Activated T-cell treated with anti-CD3 and anti-CD28 coated beads, Interleukin-2, amount 50 U/mL, for 4 hours (primary cell): ENCODE results near the gene RAX2. TPM values are rescaled to one million over a fixed set of nuclear protein-coding genes. Genes with fewer than 3 reads are reported as not detected.
"Not testable (repeated sequence)": the region's sequence is repeated elsewhere in the genome, so short reads cannot be mapped to it uniquely, and the experiment has no call there.

Experiments
- ATAC-seq, 2 donors: fragments of 200-7000 bp; cut with Tn5 transposase; one replicate each; pipeline ENCODE4 v1.10.0; 2021
- DNase-seq: peaks from one replicate; pipeline ENCODE4 v3.0.0-alpha.2; 2020
- H3K27me3 Mint-ChIP-seq: one replicate; pipeline ENCODE4 v1.8.0; 2021; ENCODE audit warnings: low read depth, mixed read lengths
- H3K36me3 Mint-ChIP-seq: one replicate; pipeline ENCODE4 v1.8.0; 2022; ENCODE audit warnings: mixed read lengths; ENCODE audit not compliant: insufficient read depth
- H3K4me1 Mint-ChIP-seq: one replicate; pipeline ENCODE4 v1.8.0; 2021; ENCODE audit warnings: low read depth, mixed read lengths
- H3K4me3 Mint-ChIP-seq: one replicate; pipeline ENCODE4 v1.8.0; 2021; ENCODE audit warnings: mild to moderate bottlenecking, moderate library complexity, mixed read lengths
- H3K9me3 Mint-ChIP-seq: one replicate; pipeline ENCODE4 v1.8.0; 2021; ENCODE audit warnings: mixed read lengths
- total RNA-seq, 3 donors: library from RNA; stranded (reverse); gene quantifications; one replicate each; pipeline ENCODE4 v1.2.1, GENCODE V29; 2021

RAX2 gene
- total RNA-seq, 3 donors from 2014 or later: not detected

DNA sequence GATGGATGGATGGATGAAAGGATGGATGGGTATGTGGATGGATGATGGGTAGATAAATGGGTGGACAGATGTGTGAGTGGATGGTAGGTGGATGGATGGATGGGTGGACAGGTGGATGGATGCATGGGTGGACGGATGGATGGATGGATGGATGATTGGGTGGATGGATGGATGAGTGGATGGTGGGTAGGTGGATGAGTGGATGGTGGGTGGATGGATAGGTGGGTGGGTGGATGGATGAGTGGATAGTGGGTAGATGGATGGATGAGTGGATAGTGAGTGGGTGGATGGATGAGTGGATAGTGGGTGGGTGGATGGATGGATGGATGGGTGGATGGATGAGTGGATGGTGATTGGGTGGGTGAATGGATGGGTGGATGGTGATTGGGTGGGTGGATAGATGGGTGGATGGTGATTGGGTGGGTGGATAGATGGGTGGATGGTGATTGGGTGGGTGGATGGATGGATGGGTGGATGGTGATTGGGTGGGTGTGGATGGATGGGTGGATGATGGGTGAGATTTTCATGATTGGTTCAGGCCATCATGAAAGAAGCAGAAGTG lies 4.5 kb upstream of the RAX2 start:
- ATAC-seq: no peak

GRCh38 chr19:3775831-3776230 lies 3.8 kb upstream of the RAX2 start:
- H3K4me3 Mint-ChIP-seq: no peak overlapping the region
- H3K27me3 Mint-ChIP-seq: no peaks in the 10 kb centered on the region
- no peaks in the 10 kb centered on the region for H3K4me1 Mint-ChIP-seq
- ATAC-seq (no peak), DNase-seq (no peak)
- no peaks in the 10 kb centered on the region for H3K36me3 Mint-ChIP-seq
- no peaks in the 10 kb centered on the region for H3K9me3 Mint-ChIP-seq

More for the DNA sequence above, 4.5 kb upstream of the RAX2 start:
- DNase-seq: no peak
- Mint-ChIP-seq H3K4me1 (no peaks in the 10 kb centered on the region), H3K27me3 (no peaks in the 10 kb centered on the region), H3K9me3 (peaks cover 3% of the 10 kb centered on the region), H3K4me3 (no peak overlapping the region), H3K36me3 (no peaks in the 10 kb centered on the region)

- Mint-ChIP-seq H3K4me1 (no peaks in the 10 kb centered on the region), H3K4me3 (no peak overlapping the region), H3K27me3 (no peaks in the 10 kb centered on the region), H3K9me3 (no peaks in the 10 kb centered on the region), H3K36me3 (no peaks in the 10 kb centered on the region)
- DNase-seq (no peak), ATAC-seq (no peak)
Measured at GRCh38 chr19:3775374-3775711, 3.3 kb upstream of the RAX2 start.

DNA sequence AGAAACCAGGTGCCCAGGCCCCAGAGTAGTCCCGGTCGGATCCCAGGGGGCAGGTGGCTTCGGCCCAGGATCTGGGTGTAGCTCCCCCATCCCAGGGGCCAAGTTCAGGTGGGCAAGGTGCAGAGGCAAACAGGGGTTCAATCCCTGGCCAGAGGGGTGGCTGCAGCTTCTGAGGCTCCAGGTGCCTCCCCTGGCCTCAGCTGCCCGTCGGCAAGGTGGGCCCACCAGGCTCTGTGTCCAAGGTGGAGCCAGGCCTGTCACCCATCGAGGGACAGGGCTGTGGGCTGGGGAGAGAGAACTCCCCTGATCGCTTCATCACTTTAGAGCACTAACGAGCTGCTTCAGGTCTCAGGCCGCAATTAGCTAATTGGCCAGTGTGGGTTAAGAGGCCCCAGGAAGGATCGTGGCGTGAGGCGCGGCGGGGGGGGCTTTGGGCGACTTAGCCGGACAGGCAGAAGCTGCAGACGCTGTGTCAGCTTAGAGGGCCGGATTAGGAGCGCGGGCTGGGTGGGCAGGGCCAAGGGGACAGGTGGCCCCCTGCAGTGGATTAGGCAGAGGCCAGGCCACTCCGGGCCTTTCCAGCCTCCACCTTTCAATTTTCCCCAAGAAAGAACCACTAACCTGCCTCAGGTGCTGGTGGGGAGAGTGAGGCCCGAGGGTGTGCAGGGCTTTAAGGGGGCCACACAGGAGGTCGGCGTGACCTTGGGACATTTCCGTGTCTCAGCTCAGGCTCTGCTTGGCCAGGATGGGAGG lies 2.8 kb upstream of the RAX2 start:
- Mint-ChIP-seq H3K9me3 (no peaks in the 10 kb centered on the region), H3K36me3 (no peaks in the 10 kb centered on the region), H3K4me1 (no peaks in the 10 kb centered on the region), H3K4me3 (no peak overlapping the region), H3K27me3 (no peaks in the 10 kb centered on the region)
- no peak for ATAC-seq
- no peak for DNase-seq

GRCh38 chr19:3773814-3774515 lies 1.9 kb upstream of the RAX2 start:
- Mint-ChIP-seq H3K36me3 (peaks cover 1% of the 10 kb centered on the region), H3K27me3 (no peaks in the 10 kb centered on the region), H3K4me3 (no peak overlapping the region), H3K4me1 (no peaks in the 10 kb centered on the region), H3K9me3 (no peaks in the 10 kb centered on the region)
- DNase-seq: no peak
- no peak for ATAC-seq

DNA sequence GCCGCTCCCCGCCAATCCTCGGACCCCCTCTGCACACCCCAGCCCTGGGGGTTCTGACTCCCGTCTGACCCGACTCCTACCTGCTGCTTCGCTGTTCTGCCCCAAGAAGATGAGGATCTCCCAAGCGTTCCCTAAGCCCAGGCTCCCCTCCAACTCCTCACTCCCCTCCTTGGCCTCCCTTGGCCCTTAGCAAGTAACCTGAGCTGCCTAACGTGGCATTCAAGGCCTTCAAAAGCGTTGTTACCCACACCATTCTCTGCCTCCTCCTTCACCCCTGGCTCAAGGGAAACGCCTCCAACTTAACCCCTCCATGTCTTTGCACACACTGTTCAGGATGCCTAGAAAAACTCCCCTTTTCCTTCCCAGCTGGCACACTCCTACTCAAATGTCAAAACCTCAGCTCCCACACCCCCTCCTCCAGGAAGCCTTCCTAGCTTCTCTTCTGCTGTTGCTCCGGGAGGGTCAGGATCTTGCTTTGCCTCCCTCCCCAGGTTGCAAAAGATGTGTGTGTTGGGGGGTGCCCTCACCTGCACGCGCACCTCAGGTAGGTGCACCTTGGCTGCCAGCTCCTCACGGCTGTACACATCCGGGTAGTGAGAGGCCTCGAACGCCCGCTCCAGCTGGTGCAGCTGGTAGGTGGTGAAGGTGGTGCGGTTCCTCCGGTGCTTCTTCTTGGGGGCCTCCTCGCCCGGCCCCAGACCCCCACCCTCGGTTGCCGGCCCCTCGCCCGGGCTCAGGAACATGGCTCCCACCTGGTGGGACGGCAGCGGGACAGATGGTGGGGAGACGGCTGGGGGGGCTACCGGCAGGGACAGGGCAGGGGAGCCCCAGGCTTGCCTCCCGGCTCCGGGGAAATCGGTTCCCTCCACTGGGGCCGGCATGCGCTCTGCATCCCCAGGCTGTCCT lies 775 bp downstream of the RAX2 start:
- Mint-ChIP-seq H3K4me1 (peaks cover 6% of the 10 kb centered on the region), H3K36me3 (peaks cover 9% of the 10 kb centered on the region)

DNA sequence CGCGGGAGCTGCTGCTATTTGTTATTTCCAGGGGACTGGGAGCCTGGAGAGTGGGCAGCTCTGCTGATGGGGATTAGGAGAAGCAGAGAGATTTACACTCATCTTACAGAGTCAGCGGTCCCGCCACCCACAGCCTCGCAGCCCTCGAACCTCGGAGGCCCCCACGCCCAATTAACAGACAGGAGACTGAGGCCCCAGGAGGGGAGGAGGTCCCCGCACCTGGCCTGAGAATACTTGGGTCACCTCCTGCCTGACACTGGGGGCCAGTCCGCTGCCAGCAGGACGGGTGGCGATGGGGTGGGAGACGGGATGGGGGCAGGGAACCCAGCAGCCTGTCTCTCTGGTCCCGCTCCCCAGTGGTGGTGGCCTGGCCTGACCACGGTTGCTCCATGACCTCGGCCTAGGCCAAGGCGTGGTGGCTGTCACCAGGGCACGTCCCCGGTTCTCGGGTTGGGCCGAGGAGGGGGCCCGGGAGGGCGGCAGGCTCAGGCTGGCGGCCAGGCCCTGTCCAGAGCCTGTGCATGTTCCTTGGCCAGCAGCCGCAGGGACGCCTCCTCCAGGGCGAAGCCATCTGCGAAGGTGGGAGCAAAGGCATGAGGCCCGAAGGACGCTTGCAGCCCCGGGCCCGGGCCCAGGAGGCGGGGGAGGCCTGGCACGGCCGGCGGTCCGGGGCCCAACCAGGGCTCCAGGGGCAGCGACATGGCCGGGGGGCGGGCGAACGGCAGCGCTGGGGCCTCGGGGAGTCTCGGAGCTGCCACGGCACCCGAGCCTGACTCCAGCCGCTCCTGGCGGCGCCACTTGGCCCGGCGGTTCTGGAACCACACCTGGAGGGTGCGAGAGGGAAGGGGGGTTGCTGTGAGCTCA lies 1.7 kb downstream of the RAX2 start:
- Mint-ChIP-seq H3K36me3 (peaks cover 9% of the 10 kb centered on the region), H3K9me3 (no peaks in the 10 kb centered on the region), H3K4me3 (no peak overlapping the region), H3K27me3 (no peaks in the 10 kb centered on the region), H3K4me1 (peaks cover 8% of the 10 kb centered on the region)
- DNase-seq (no peak), ATAC-seq (no peak)

More for the DNA sequence above, 775 bp downstream of the RAX2 start:
- ATAC-seq (no peak), DNase-seq (no peak)
- H3K9me3 Mint-ChIP-seq: no peaks in the 10 kb centered on the region
- H3K27me3 Mint-ChIP-seq: no peaks in the 10 kb centered on the region
- H3K4me3 Mint-ChIP-seq: no peak overlapping the region

- H3K4me1 Mint-ChIP-seq: peaks cover 8% of the 10 kb centered on the region
Measured at GRCh38 chr19:3769494-3769893, 2.5 kb downstream of the RAX2 start.

DNA sequence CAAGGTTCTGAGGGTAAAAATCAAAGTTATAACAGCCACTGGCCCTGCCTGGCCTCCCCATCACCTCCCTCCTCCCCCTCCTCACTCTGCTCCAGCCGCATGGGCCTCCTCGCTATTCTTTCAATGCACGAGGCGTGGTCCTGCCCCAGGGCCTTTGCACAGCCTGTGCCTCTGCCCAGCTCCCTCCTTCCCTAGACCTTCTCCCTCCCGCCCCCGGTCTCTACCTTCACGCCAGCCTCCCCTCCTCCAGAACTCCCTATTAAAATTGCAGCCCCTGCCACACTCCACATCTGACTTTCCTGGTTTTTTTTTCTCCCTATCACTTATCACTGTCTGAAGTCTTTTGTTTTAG lies 3.3 kb downstream of the RAX2 start:
- DNase-seq (no peak), ATAC-seq (no peak)

More at GRCh38 chr19:3769494-3769893, 2.5 kb downstream of the RAX2 start:
- Mint-ChIP-seq H3K9me3 (no peaks in the 10 kb centered on the region), H3K27me3 (no peaks in the 10 kb centered on the region), H3K36me3 (peaks cover 9% of the 10 kb centered on the region), H3K4me3 (no peak overlapping the region)
- no peak for DNase-seq
- no peak for ATAC-seq

DNA sequence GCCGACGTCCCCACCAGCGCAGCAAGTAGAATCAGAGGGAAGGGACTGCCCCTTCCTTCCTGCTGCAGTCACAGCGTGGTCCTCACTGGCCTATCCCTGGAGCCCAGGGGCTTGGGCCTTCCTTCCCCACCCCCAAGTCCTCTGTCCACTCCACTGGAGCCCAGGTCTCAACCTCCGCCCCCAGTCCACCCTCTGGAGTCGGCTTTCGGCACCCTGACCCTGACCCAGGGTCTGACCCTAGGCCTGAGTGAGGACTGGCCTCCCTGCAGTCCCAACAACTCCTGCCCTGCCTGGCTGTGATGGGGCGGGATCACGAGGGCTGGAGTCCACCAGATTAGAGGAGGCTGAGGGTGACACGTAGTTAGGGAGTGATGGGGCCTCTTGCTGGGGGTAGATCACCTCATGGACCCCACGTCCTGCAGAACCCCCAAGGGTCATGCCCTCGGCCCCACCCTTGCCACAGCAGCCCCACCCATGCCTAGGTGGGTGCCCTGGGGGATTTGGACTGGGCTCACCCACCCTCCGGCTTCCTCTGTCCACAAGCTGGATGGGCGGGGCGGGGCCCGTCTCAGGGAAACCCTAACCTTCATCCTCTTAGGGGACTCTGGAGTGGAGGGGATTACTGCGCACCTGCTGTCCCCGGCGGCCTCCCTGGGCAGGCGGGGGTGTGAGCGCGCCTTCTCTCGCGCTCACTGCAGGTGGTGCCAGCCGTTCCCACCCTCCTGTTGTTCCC lies 3.8 kb downstream of the RAX2 start:
- no peak overlapping the region for H3K4me3 Mint-ChIP-seq
- ATAC-seq (no peak), DNase-seq (no peak)
- H3K27me3 Mint-ChIP-seq: no peaks in the 10 kb centered on the region
- H3K9me3 Mint-ChIP-seq: no peaks in the 10 kb centered on the region
- H3K36me3 Mint-ChIP-seq: peaks cover 9% of the 10 kb centered on the region
- H3K4me1 Mint-ChIP-seq: peaks cover 9% of the 10 kb centered on the region

More for the DNA sequence above, 3.3 kb downstream of the RAX2 start:
- no peaks in the 10 kb centered on the region for H3K27me3 Mint-ChIP-seq
- H3K9me3 Mint-ChIP-seq: no peaks in the 10 kb centered on the region
- H3K4me3 Mint-ChIP-seq: no peak overlapping the region
- H3K4me1 Mint-ChIP-seq: peaks cover 8% of the 10 kb centered on the region
- peaks cover 9% of the 10 kb centered on the region for H3K36me3 Mint-ChIP-seq

GRCh38 chr19:3767050-3767449 lies 5.0 kb downstream of the RAX2 start:
- H3K4me3 Mint-ChIP-seq: no peak overlapping the region
- peaks cover 15% of the 10 kb centered on the region for H3K4me1 Mint-ChIP-seq
- DNase-seq (no peak), ATAC-seq (no peak)
- peaks cover 12% of the 10 kb centered on the region for H3K36me3 Mint-ChIP-seq
- no peaks in the 10 kb centered on the region for H3K9me3 Mint-ChIP-seq
- H3K27me3 Mint-ChIP-seq: no peaks in the 10 kb centered on the region

- Mint-ChIP-seq H3K27me3 (no peaks in the 10 kb centered on the region), H3K4me1 (peaks cover 20% of the 10 kb centered on the region), H3K4me3 (peak overlapping the region; percentile 16), H3K36me3 (peaks cover 12% of the 10 kb centered on the region), H3K9me3 (no peaks in the 10 kb centered on the region)
- DNase-seq (no peak), ATAC-seq (no peak)
Measured at GRCh38 chr19:3766520-3766919, 5.5 kb downstream of the RAX2 start.

GRCh38 chr19:3765757-3766156 lies 6.3 kb downstream of the RAX2 start:
- Mint-ChIP-seq H3K4me1 (peaks cover 23% of the 10 kb centered on the region), H3K36me3 (peaks cover 12% of the 10 kb centered on the region)
- H3K27me3 Mint-ChIP-seq, H3K4me3 Mint-ChIP-seq, H3K9me3 Mint-ChIP-seq, ATAC-seq, DNase-seq: not testable (repeated sequence)
